Heart left ventricle (tissue), 16 donors: ENCODE results near the gene XPO1. TPM values are rescaled to one million over a fixed set of nuclear protein-coding genes. Genes with fewer than 3 reads are reported as not detected.

Experiments used
- ATAC-seq, 4 donors: fragments of 200-7000 bp; cut with Tn5 transposase; one replicate each; pipeline ENCODE4 v1.9.1; 2020 to 2022; ENCODE audit warnings: moderate library complexity in 4 of 4, mild to moderate bottlenecking in 3 of 4, moderate number of reproducible peaks in 1 of 4
- DNase-seq, 5 donors: peaks; one replicate each; pipeline ENCODE4 v3.0.0-alpha.2; 2020
- H3K27ac ChIP-seq, 12 donors: fragments of 200-600 bp; sonication (generic) in 4 of 12; one replicate each; pipeline versions ENCODE4 v1.5.0 to v1.8.0; 2016 to 2022; ENCODE audit warnings: mild to moderate bottlenecking in 2 of 12
- H3K27me3 ChIP-seq, 9 donors: fragments of 200-600 bp; sonication (generic) in 2 of 9; one replicate each; pipeline versions ENCODE4 v1.5.1 to v1.8.0; 2016 to 2022; ENCODE audit warnings: mild to moderate bottlenecking in 3 of 9
- H3K36me3 ChIP-seq, 9 donors: fragments of 200-600 bp; sonication (generic) in 2 of 9; one replicate each; pipeline versions ENCODE4 v1.5.0 to v1.8.0; 2018 to 2022; ENCODE audit warnings: mild to moderate bottlenecking in 2 of 9
- H3K4me1 ChIP-seq, 12 donors: fragments of 200-600 bp; sonication (generic) in 4 of 12; one replicate each; pipeline versions ENCODE4 v1.5.0 to v1.8.0; 2016 to 2022; ENCODE audit warnings: mild to moderate bottlenecking in 3 of 12
- H3K4me3 ChIP-seq, 12 donors: fragments of 200-600 bp; sonication (generic) in 4 of 12; one replicate each; pipeline versions ENCODE4 v1.5.0 to v1.8.0; 2017 to 2022; ENCODE audit warnings: mild to moderate bottlenecking in 9 of 12, moderate library complexity in 4 of 12
- H3K9me3 ChIP-seq, 12 donors: fragments of 200-600 bp; sonication (generic) in 4 of 12; one replicate each; pipeline versions ENCODE4 v1.5.0 to v1.8.0; 2016 to 2022; ENCODE audit warnings: mild to moderate bottlenecking in 1 of 12
- CTCF ChIP-seq, 12 donors: fragments of 200-600 bp; sonication (generic) in 4 of 12; IDR thresholded peaks; one replicate each; pipeline versions ENCODE4 v1.5.0 to v1.8.0; 2018 to 2022; ENCODE audit warnings: antibody characterized with exemption in 12 of 12, mild to moderate bottlenecking in 5 of 12
- POLR2A ChIP-seq, 2 donors: fragments of 450-650 bp; IDR thresholded peaks; one replicate each; pipeline ENCODE4 v1.6.1; 2017; ENCODE audit warnings: antibody characterized with exemption in 2 of 2, mild to moderate bottlenecking in 2 of 2, moderate library complexity in 2 of 2
- WGBS, 4 donors: extraction: QIAGEN DNeasy Blood & Tissue Kit in 2 of 4; methylation state at CpG; one replicate each; pipeline versions ENCODE4 v1.1.5 to v1.1.7; 2013 to 2018; 5-methylcytosine and 5-hydroxymethylcytosine counted together
- intact Hi-C, 10 donors: fragments of 100-400 bp; cut with DNase I; formaldehyde crosslinking; loops; one replicate each; pipeline versions ENCODE4 v1.11.1 to v1.14.2; 2022
- polyA plus RNA-seq, 2 donors: library from polyadenylated mRNA; stranded (reverse); fragments of 200-250 nt; gene quantifications; one replicate each; pipeline ENCODE4 v1.2.3, GENCODE V29; 2013
- total RNA-seq, 9 donors: library from RNA; depleted of rRNA in 2 of 9; stranded (reverse); fragments of >200 nt in 2 of 9; fragmentation: NEBNext Ultra II Directional in 3 of 9; extraction: Animal tissue kit (Norgen Biotek cat#: 25700) in 3 of 9; gene quantifications; one replicate each; pipeline versions ENCODE4 v1.1.0 to v1.2.4, GENCODE V29; 2016 to 2023
- donor health status: ischemic (EF 13 %, LVEDD 7.1; RV severe dilation, severe dysfunction).
- donor health status: healthy with polysubstance abuse.
- donor health status: DM: no; HTN: yes; CAD: no.
- donor health status: DM: no; HTN: no; CAD: no.
- donor health status: ischemic (EF 25% LVEDD 6.9; RV normal size, moderate dysfunction).
- donor health status: ischemic (EF 25% LVEDD 5.7; RV mildly dilated, moderate dysfunction).
- donor health status: healthy.
- donor health status: DM: yes; HTN: yes; CAD: no.
- donor health status: ischemic (EF 35%, LVEDD 5.7; RV mildly dilated, moderate dysfunction).
- donor health status: nonischemic (EF 11% LVEDD 7.7; RV severe dilation, severe dysfunction).
- donor health status: DM: yes; HTN: yes; CAD: no.
- donor health status: PGD.
- donor health status: ischemic (EF 29% LVEDD 5.4; RV normal size, mild dysfunction).
- donor health status: nonischemic (EF 23%, LVEDD 6.1; RV moderate dilation, normal function).

XPO1 gene
- total and polyA plus RNA-seq, 11 donors = 31.1 to 110 (median 74.6) TPM

- Histone ChIP-seq H3K27ac (no peak overlapping the region), H3K27me3 (no peaks in the 10 kb centered on the region), H3K4me3 (no peak overlapping the region), H3K4me1 (peaks cover 0 to 5% (median 0%) of the 10 kb centered on the region in 12 donors), H3K36me3 (peaks cover 0 to 98% (median 94%) of the 10 kb centered on the region in 9 donors), H3K9me3 (no peaks in the 10 kb centered on the region)
- DNase-seq (no peak), ATAC-seq (no peak)
- intact Hi-C loops = loop anchor here in 1 of 10 donors (10.0 kb wide), 1 partner anchor 122 kb away; no protein-coding TSS in a partner anchor
- WGBS, 4 donors = 84 to 89% (median 87%) methylated on average over 12 of the region's 12 CpGs
- no peak for TF ChIP-seq POLR2A (IDR thresholded peaks at IDR 0.05)
- TF ChIP-seq CTCF (IDR thresholded peaks at IDR 0.05) = no peak
Measured at GRCh38 chr2:61512768-61513398, 25.3 kb downstream of the XPO1 start.

GRCh38 chr2:61510674-61511671 lies 27.2 kb downstream of the XPO1 start:
- 91 to 93% (median 92%) methylated on average over 19 of the region's 19 CpGs for WGBS, 4 donors
- Histone ChIP-seq H3K4me3 (no peak overlapping the region), H3K9me3 (no peaks in the 10 kb centered on the region), H3K27ac (no peak overlapping the region), H3K36me3 (peaks cover 0 to 94% (median 79%) of the 10 kb centered on the region in 9 donors), H3K4me1 (peaks cover 0 to 9% (median 0%) of the 10 kb centered on the region in 12 donors), H3K27me3 (no peaks in the 10 kb centered on the region)
- ATAC-seq (no peak), DNase-seq (no peak)
- intact Hi-C loops = loop anchor here in 1 of 10 donors (10.0 kb wide), 1 partner anchor 124 kb away; no protein-coding TSS in a partner anchor
- TF ChIP-seq POLR2A (IDR thresholded peaks at IDR 0.05) = no peak
- TF ChIP-seq CTCF (IDR thresholded peaks at IDR 0.05) = no peak

GRCh38 chr2:61504949-61505348 lies 33.2 kb downstream of the XPO1 start:
- no peak for DNase-seq
- intact Hi-C loops = loop anchor here in 1 of 10 donors (10.0 kb wide), 1 partner anchor 380 kb away; the partner anchor contains the start of gene CCT4
- no peak overlapping the region for H3K27ac ChIP-seq
- TF ChIP-seq CTCF (IDR thresholded peaks at IDR 0.05) (no peak), POLR2A (IDR thresholded peaks at IDR 0.05) (no peak)
- H3K4me1 ChIP-seq = peaks cover 0 to 9% (median 0%) of the 10 kb centered on the region in 12 donors
- no peaks in the 10 kb centered on the region for H3K27me3 ChIP-seq
- H3K4me3 ChIP-seq = no peak overlapping the region
- no peak for ATAC-seq
- H3K9me3 ChIP-seq = no peaks in the 10 kb centered on the region
- WGBS, 4 donors = 92 to 94% (median 94%) methylated on average over 2 of the region's 2 CpGs
- H3K36me3 ChIP-seq = peaks cover 0 to 97% (median 60%) of the 10 kb centered on the region in 9 donors

- intact Hi-C loops = no loop called here
- DNase-seq = no peak
- H3K4me1 ChIP-seq = peaks cover 0 to 4% (median 0%) of the 10 kb centered on the region in 12 donors
- TF ChIP-seq CTCF (IDR thresholded peaks at IDR 0.05) (no peak), POLR2A (IDR thresholded peaks at IDR 0.05) (no peak)
- H3K9me3 ChIP-seq = no peaks in the 10 kb centered on the region
- WGBS, 4 donors = 97 to 99% (median 98%) methylated on average over 2 of the region's 2 CpGs
- no peaks in the 10 kb centered on the region for H3K27me3 ChIP-seq
- no peak overlapping the region for H3K27ac ChIP-seq
- no peak overlapping the region for H3K4me3 ChIP-seq
- H3K36me3 ChIP-seq = peaks cover 0 to 100% (median 85%) of the 10 kb centered on the region in 9 donors
- no peak for ATAC-seq
Measured at GRCh38 chr2:61499060-61499459, 39.1 kb downstream of the XPO1 start.
